MM.1S (cell line): ENCODE data around the gene SLC22A15.

Experiments
- DNase-seq: peaks from one replicate; pipeline ENCODE4 v3.0.0-alpha.2; 2015
- H2AFZ ChIP-seq: fragments of 300-600 bp; sonication (generic); 2 replicates; pipeline ENCODE4 v1.6.0; 2016; ENCODE audit warnings: antibody characterized with exemption, low read length
- H3F3A ChIP-seq: fragments of 300-600 bp; sonication (generic); 2 replicates; pipeline ENCODE4 v1.6.1; 2016; ENCODE audit warnings: mild to moderate bottlenecking, antibody characterized with exemption, low read length, moderate library complexity, mixed read lengths; ENCODE audit not compliant: insufficient read depth
- H3K27ac ChIP-seq: fragments of 300-600 bp; sonication (generic); 2 replicates; pipeline ENCODE4 v1.5.1; 2016; ENCODE audit warnings: mild to moderate bottlenecking, low read length
- H3K27me3 ChIP-seq: fragments of 300-600 bp; sonication (generic); replicated peaks from 2 replicates; pipeline ENCODE4 v1.6.0; 2016; ENCODE audit warnings: low read length; ENCODE audit not compliant: insufficient read depth
- H3K36me3 ChIP-seq: fragments of 300-600 bp; sonication (generic); replicated peaks from 2 replicates; pipeline ENCODE4 v1.6.1; 2016; ENCODE audit warnings: mild to moderate bottlenecking, low read length, mixed read lengths; ENCODE audit not compliant: insufficient read depth
- H3K4me1 ChIP-seq: fragments of 300-600 bp; sonication (generic); 2 replicates; pipeline ENCODE4 v1.6.1; 2016; ENCODE audit warnings: low read length, mixed read lengths
- H3K4me2 ChIP-seq: fragments of 300-600 bp; sonication (generic); 2 replicates; pipeline ENCODE4 v1.6.0; 2016; ENCODE audit warnings: low read depth, low read length
- H3K4me3 ChIP-seq: fragments of 300-600 bp; sonication (generic); 2 replicates; pipeline ENCODE4 v1.5.1; 2016; ENCODE audit warnings: low read length, mixed read lengths
- H3K79me2 ChIP-seq: fragments of 300-600 bp; sonication (generic); 2 replicates; pipeline ENCODE4 v1.6.1; 2016; ENCODE audit warnings: mixed run types, low read length, mixed read lengths
- H3K9ac ChIP-seq: fragments of 300-600 bp; sonication (generic); 2 replicates; pipeline ENCODE4 v1.6.1; 2016; ENCODE audit warnings: low read length, mixed read lengths
- H3K9me2 ChIP-seq: fragments of 300-600 bp; sonication (generic); replicated peaks from 2 replicates; pipeline ENCODE4 v1.6.1; 2016; ENCODE audit warnings: mild to moderate bottlenecking, low read length, mixed read lengths; ENCODE audit not compliant: insufficient read depth
- H3K9me3 ChIP-seq: fragments of 300-600 bp; sonication (generic); replicated peaks from 2 replicates; pipeline ENCODE4 v1.6.1; 2016; ENCODE audit warnings: mild to moderate bottlenecking, low read length, mixed read lengths; ENCODE audit not compliant: insufficient read depth
- H4K20me1 ChIP-seq: fragments of 300-600 bp; sonication (generic); 2 replicates; pipeline ENCODE4 v1.6.1; 2016; ENCODE audit warnings: mild to moderate bottlenecking, low read length, moderate library complexity, mixed read lengths; ENCODE audit not compliant: insufficient read depth
- CTCF ChIP-seq: fragments of 300-600 bp; sonication (generic); IDR thresholded peaks from 2 replicates; pipeline ENCODE4 v1.5.1; 2016; ENCODE audit warnings: antibody characterized with exemption, low read length, mixed read lengths
- EZH2 ChIP-seq: fragments of 300-600 bp; sonication (generic); optimal IDR thresholded peaks from 2 replicates; pipeline ENCODE3; 2017; ENCODE audit warnings: low read depth, mild to moderate bottlenecking, antibody characterized with exemption, low read length, mixed read lengths
- EZH2phosphoT487 ChIP-seq: fragments of 300-600 bp; sonication (generic); IDR thresholded peaks from 2 replicates; pipeline ENCODE4 v1.6.1; 2018; ENCODE audit warnings: antibody characterized with exemption, low read length

Gene SLC22A15

GRCh38 chr1:116012716-116013115, 36.4 kb downstream of the SLC22A15 start:
- no peaks in the 10 kb centered on the region for H3K36me3 ChIP-seq
- no peak overlapping the region for H3K4me3 ChIP-seq
- no peaks in the 10 kb centered on the region for H3K4me1 ChIP-seq
- H3K4me2 ChIP-seq: no peak overlapping the region
- no peak for DNase-seq
- no peaks in the 10 kb centered on the region for H4K20me1 ChIP-seq
- H2AFZ ChIP-seq: no peak overlapping the region
- no peaks in the 10 kb centered on the region for H3K9me3 ChIP-seq
- no peak overlapping the region for H3K9ac ChIP-seq
- no peak overlapping the region for H3K27ac ChIP-seq
- H3K79me2 ChIP-seq: no peaks in the 10 kb centered on the region
- TF ChIP-seq EZH2: no peak
- no peak for TF ChIP-seq CTCF
- TF ChIP-seq EZH2phosphoT487: no peak
- no peaks in the 10 kb centered on the region for H3K27me3 ChIP-seq
- no peaks in the 10 kb centered on the region for H3F3A ChIP-seq
- H3K9me2 ChIP-seq: no peaks in the 10 kb centered on the region

- no peaks in the 10 kb centered on the region for H3K27me3 ChIP-seq
- H3K4me2 ChIP-seq: no peak overlapping the region
- no peak for DNase-seq
- H4K20me1 ChIP-seq: no peaks in the 10 kb centered on the region
- no peaks in the 10 kb centered on the region for H3K9me3 ChIP-seq
- H3K9me2 ChIP-seq: no peaks in the 10 kb centered on the region
- no peaks in the 10 kb centered on the region for H3K4me1 ChIP-seq
- no peak for TF ChIP-seq CTCF
- TF ChIP-seq EZH2phosphoT487: no peak
- TF ChIP-seq EZH2: no peak
- H3K36me3 ChIP-seq: no peaks in the 10 kb centered on the region
- no peak overlapping the region for H3K9ac ChIP-seq
- no peak overlapping the region for H2AFZ ChIP-seq
- H3K27ac ChIP-seq: no peak overlapping the region
- H3K79me2 ChIP-seq: no peaks in the 10 kb centered on the region
- no peak overlapping the region for H3K4me3 ChIP-seq
- no peaks in the 10 kb centered on the region for H3F3A ChIP-seq
Measured at GRCh38 chr1:116015679-116016078, 39.4 kb downstream of the SLC22A15 start.

- no peak for DNase-seq
- Histone ChIP-seq H3K9me2 (no peaks in the 10 kb centered on the region), H3K9ac (no peak overlapping the region), H3K27ac (no peak overlapping the region), H3K36me3 (no peaks in the 10 kb centered on the region), H3F3A (no peaks in the 10 kb centered on the region), H3K4me2 (no peak overlapping the region), H4K20me1 (no peaks in the 10 kb centered on the region), H2AFZ (no peak overlapping the region), H3K4me3 (no peak overlapping the region), H3K79me2 (no peaks in the 10 kb centered on the region), H3K9me3 (no peaks in the 10 kb centered on the region), H3K27me3 (no peaks in the 10 kb centered on the region), H3K4me1 (no peaks in the 10 kb centered on the region)
- TF ChIP-seq EZH2phosphoT487: no peak
- no peak for TF ChIP-seq EZH2
- TF ChIP-seq CTCF: no peak
Measured at GRCh38 chr1:116018007-116018406, 41.7 kb downstream of the SLC22A15 start.
